Peyer's patch (tissue), 4 donors: ENCODE data around the gene EIF4B. TPM values are rescaled to one million over a fixed set of nuclear protein-coding genes. Genes with fewer than 3 reads are reported as not detected.
"Not testable (repeated sequence)": the region's sequence is repeated elsewhere in the genome, so short reads cannot be mapped to it uniquely, and the experiment has no call there.

Experiments
- DNase-seq, 3 donors: peaks; one replicate each; pipeline ENCODE4 v3.0.0-alpha.2; 2017 to 2019
- H3K27ac ChIP-seq, 4 donors: fragments of 200-600 bp; sonication (generic); one replicate each; pipeline ENCODE4 v1.5.1; 2016 to 2019
- H3K27me3 ChIP-seq, 2 donors: fragments of 200-600 bp; sonication (generic); one replicate each; pipeline ENCODE4 v1.5.1; 2019
- H3K36me3 ChIP-seq, 3 donors: fragments of 200-600 bp; sonication (generic); one replicate each; pipeline ENCODE4 v1.5.1; 2016 to 2019
- H3K4me1 ChIP-seq, 4 donors: fragments of 200-600 bp; sonication (generic); one replicate each; pipeline ENCODE4 v1.5.1; 2016 to 2019
- H3K4me3 ChIP-seq, 4 donors: fragments of 200-600 bp; sonication (generic); 1 replicate in 3 of 4; 2 replicates in 1 of 4; pipeline ENCODE4 v1.5.1; 2016 to 2019; ENCODE audit warnings: mild to moderate bottlenecking in 1 of 4
- H3K9me3 ChIP-seq, 4 donors: fragments of 200-600 bp; sonication (generic); one replicate each; pipeline ENCODE4 v1.5.1; 2016 to 2019; ENCODE audit warnings: mild to moderate bottlenecking in 1 of 4
- CTCF ChIP-seq, 6 experiments: fragments of 450-650 bp in 4 of 6; fragments of 200-600 bp in 2 of 6; sonication (generic) in 1 of 6; IDR thresholded peaks; one replicate each; pipeline ENCODE4 v1.5.1; 2017 to 2019; ENCODE audit warnings: antibody characterized with exemption in 6 of 6, mild to moderate bottlenecking in 3 of 6, moderate library complexity in 1 of 6
- POLR2A ChIP-seq, 2 donors: fragments of 450-650 bp; IDR thresholded peaks; one replicate each; pipeline ENCODE4 v1.5.1; 2017; ENCODE audit warnings: antibody characterized with exemption in 2 of 2, mild to moderate bottlenecking in 2 of 2, moderate library complexity in 2 of 2
- total RNA-seq, 4 donors: library from RNA; depleted of rRNA; stranded (reverse); fragments of >200 nt; gene quantifications; one replicate each; pipeline ENCODE4 v1.1.0, GENCODE V29; 2016

EIF4B gene
- total RNA-seq, 4 donors from 2014 or later = 234 to 531 (median 250) TPM

DNA sequence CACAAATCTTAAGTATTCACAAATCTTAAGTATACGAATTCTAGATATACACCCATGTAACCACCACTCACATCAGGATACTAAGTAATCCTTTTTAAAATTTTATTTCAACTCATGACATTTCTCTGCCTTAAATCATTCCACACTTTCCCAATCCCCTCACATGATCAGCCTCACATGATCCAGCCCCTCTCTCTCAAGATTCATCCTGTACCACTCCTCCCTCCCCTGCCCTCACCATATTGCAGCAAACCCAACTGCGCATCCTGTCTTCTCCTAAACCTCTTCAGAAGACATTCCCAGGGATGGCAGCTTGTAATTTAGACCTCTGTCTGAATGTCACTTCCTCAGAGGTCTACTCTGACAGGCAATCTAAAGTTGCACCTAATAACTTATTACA, 1.7 kb upstream of the EIF4B start:
- no peaks in the 10 kb centered on the region for H3K36me3 ChIP-seq
- H3K27ac ChIP-seq = no peak overlapping the region
- H3K27me3 ChIP-seq = no peaks in the 10 kb centered on the region
- TF ChIP-seq POLR2A (IDR thresholded peaks at IDR 0.05) (no peak), CTCF (IDR thresholded peaks at IDR 0.05) (no peak)
- H3K4me1 ChIP-seq = peaks cover 0 to 40% (median 22%) of the 10 kb centered on the region in 4 donors
- DNase-seq = no peak
- no peaks in the 10 kb centered on the region for H3K9me3 ChIP-seq
- no peak overlapping the region for H3K4me3 ChIP-seq

GRCh38 chr12:53005215-53005985, 856 bp upstream of the EIF4B start:
- no peaks in the 10 kb centered on the region for H3K9me3 ChIP-seq
- no peaks in the 10 kb centered on the region for H3K36me3 ChIP-seq
- DNase-seq = peak in 2 of 3 donors; percentile 49 to 54
- peaks cover 0 to 39% (median 25%) of the 10 kb centered on the region in 4 donors for H3K4me1 ChIP-seq
- TF ChIP-seq POLR2A (IDR thresholded peaks at IDR 0.05) = peak in 1 of 2 donors; percentile 25
- TF ChIP-seq CTCF (IDR thresholded peaks at IDR 0.05) = no peak
- H3K4me3 ChIP-seq = peak overlapping the region; percentile 82 to 94 (median 90)
- peak overlapping the region; percentile 85 to 94 (median 90) for H3K27ac ChIP-seq
- no peaks in the 10 kb centered on the region for H3K27me3 ChIP-seq

- peaks cover 0 to 52% (median 27%) of the 10 kb centered on the region in 4 donors for H3K4me1 ChIP-seq
- peak overlapping the region; percentile 85 to 94 (median 90) for H3K27ac ChIP-seq
- H3K4me3 ChIP-seq = peak overlapping the region; percentile 82 to 94 (median 90)
- H3K36me3 ChIP-seq = no peaks in the 10 kb centered on the region
- H3K9me3 ChIP-seq = no peaks in the 10 kb centered on the region
- H3K27me3 ChIP-seq = no peaks in the 10 kb centered on the region
- TF ChIP-seq POLR2A (IDR thresholded peaks at IDR 0.05) (no peak), CTCF (IDR thresholded peaks at IDR 0.05) (no peak)
- peak; percentile 70 to 83 (median 77) for DNase-seq
Measured at GRCh38 chr12:53006810-53007309, 604 bp downstream of the EIF4B start.

- Histone ChIP-seq H3K4me3 (peak overlapping the region; percentile 82 to 94 (median 90)), H3K27ac (peak overlapping the region in 3 of 4 donors; percentile 85 to 94 (median 88)), H3K4me1 (peaks cover 0 to 53% (median 27%) of the 10 kb centered on the region in 4 donors), H3K36me3 (no peaks in the 10 kb centered on the region), H3K27me3 (no peaks in the 10 kb centered on the region), H3K9me3 (no peaks in the 10 kb centered on the region)
- no peak for DNase-seq
- no peak for TF ChIP-seq CTCF (IDR thresholded peaks at IDR 0.05)
- no peak for TF ChIP-seq POLR2A (IDR thresholded peaks at IDR 0.05)
Measured at GRCh38 chr12:53007343-53007742, 1.1 kb downstream of the EIF4B start.

DNA sequence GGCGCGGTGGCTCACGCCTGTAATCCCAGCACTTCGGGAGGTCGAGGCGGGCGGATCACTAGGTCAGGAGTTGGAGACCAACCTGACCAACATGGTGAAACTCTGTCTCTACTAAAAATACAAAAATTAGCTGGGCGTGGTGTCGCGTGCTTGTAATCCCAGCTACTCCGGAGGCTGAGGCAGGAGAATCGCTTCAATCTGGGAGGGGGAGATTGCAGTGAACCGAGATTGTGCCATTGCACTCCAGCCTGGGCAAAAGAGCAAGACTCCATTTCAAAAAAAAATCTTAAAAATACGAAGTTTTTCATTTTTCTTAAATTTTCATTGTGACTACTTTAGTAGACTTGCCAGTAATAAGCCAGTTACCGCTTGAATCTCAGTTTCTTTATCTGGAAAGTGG, 2.5 kb downstream of the EIF4B start:
- not testable (repeated sequence) for H3K4me3 ChIP-seq, DNase-seq, H3K27ac ChIP-seq, H3K27me3 ChIP-seq, H3K36me3 ChIP-seq, H3K9me3 ChIP-seq
- peaks cover 0 to 53% (median 27%) of the 10 kb centered on the region in 4 donors for H3K4me1 ChIP-seq

GRCh38 chr12:53010955-53011354, 4.7 kb downstream of the EIF4B start:
- H3K27ac ChIP-seq = no peak overlapping the region
- H3K4me1 ChIP-seq = peaks cover 0 to 45% (median 22%) of the 10 kb centered on the region in 4 donors
- DNase-seq = no peak
- H3K27me3 ChIP-seq = no peaks in the 10 kb centered on the region
- H3K4me3 ChIP-seq = no peak overlapping the region
- no peak for TF ChIP-seq POLR2A (IDR thresholded peaks at IDR 0.05)
- TF ChIP-seq CTCF (IDR thresholded peaks at IDR 0.05) = no peak
- no peaks in the 10 kb centered on the region for H3K36me3 ChIP-seq
- H3K9me3 ChIP-seq = no peaks in the 10 kb centered on the region
